ENCODE data around the gene LGI2. TPM values are rescaled to one million over a fixed set of nuclear protein-coding genes. Genes with fewer than 3 reads are reported as not detected.

Gene LGI2
- total and polyA plus RNA-seq, 2 of the 8 experiments (the other 6 are each of a cell fraction or from before 2014, with no cell fraction given): 2.3 to 4.0 TPM

- TF ChIP-seq, protein P1, sequence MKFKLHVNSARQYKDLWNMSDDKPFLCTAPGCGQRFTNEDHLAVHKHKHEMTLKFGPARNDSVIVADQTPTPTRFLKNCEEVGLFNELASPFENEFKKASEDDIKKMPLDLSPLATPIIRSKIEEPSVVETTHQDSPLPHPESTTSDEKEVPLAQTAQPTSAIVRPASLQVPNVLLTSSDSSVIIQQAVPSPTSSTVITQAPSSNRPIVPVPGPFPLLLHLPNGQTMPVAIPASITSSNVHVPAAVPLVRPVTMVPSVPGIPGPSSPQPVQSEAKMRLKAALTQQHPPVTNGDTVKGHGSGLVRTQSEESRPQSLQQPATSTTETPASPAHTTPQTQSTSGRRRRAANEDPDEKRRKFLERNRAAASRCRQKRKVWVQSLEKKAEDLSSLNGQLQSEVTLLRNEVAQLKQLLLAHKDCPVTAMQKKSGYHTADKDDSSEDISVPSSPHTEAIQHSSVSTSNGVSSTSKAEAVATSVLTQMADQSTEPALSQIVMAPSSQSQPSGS (IDR thresholded peaks at IDR 0.05; ENCODE audit: low read length): no peak
- no peak for TF ChIP-seq CHD1 (IDR thresholded peaks at IDR 0.05; ENCODE audit: low read depth, low read length)
Observed at GRCh38 chr4:25065932-25066590, 35.3 kb upstream of the LGI2 start (continued).

All from H1 (cell line).